ENCODE measurements around the gene CDKAL1.
"Not testable (repeated sequence)": the region's sequence is repeated elsewhere in the genome, so short reads cannot be mapped to it uniquely, and the experiment has no call there.

CDKAL1 gene

GRCh38 chr6:20492099-20492498 lies 42.2 kb upstream of the CDKAL1 start:
- Histone ChIP-seq H3K27ac (ENCODE audit: poor library complexity, severe bottlenecking) (no peak overlapping the region), H3K9me3 (ENCODE audit: severe bottlenecking) (no peaks in the 10 kb centered on the region), H3K36me3 (ENCODE audit: low read depth) (peaks cover 41% of the 10 kb centered on the region), H3K4me3 (ENCODE audit: severe bottlenecking) (no peak overlapping the region), H3K27me3 (ENCODE audit: insufficient read depth, poor library complexity, severe bottlenecking) (no peaks in the 10 kb centered on the region), H3K4me1 (ENCODE audit: insufficient read depth, poor library complexity, severe bottlenecking) (no peaks in the 10 kb centered on the region)
- ATAC-seq (ENCODE audit: low read depth) (no peak), DNase-seq (ENCODE audit: low spot score) (no peak)
- no peak for TF ChIP-seq CTCF (IDR thresholded peaks at IDR 0.05; ENCODE audit: poor library complexity, severe bottlenecking)

DNA sequence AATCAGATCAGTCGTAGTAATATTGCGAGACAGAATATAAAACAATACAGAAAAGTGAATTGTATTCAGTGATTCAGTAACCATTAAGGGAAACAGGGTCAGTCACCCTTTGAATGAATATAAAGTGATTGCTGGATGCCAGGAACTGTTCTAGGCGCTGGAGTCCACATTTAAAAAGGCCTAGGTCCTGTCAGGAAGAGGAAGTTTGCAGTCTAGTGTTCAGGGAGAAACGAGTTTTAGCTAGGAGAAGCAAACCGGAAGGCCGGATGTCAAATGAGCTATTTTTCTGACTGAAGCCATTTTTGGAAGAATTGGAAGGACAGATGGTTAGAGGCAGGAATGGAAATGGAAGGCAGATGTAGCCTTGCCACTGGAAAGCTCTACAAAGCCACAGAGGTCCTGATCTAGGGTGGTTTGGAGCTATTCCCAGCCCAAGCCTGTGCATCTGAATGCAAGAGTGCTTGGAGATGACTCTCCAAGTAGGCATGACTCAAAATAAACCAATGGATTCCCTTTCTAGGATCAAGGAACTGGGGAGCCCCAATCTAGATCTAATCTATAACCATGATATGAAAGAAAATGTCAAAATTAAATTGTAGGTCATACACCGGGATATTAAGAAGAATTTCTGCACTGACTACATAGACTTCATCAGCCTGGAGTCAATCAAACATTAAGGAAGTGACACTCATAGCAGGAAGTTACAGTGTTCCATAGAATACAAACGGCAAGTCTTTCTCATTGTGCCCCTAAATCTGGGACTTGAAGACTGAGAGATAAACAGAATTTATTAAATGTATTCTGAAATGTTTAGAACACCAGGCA lies 36.8 kb upstream of the CDKAL1 start:
- H3K27ac ChIP-seq (ENCODE audit: poor library complexity, severe bottlenecking), result no peak overlapping the region
- DNase-seq (ENCODE audit: low spot score) (no peak), ATAC-seq (ENCODE audit: low read depth) (no peak)
- no peaks in the 10 kb centered on the region for H3K27me3 ChIP-seq (ENCODE audit: insufficient read depth, poor library complexity, severe bottlenecking)
- H3K9me3 ChIP-seq (ENCODE audit: severe bottlenecking), result no peaks in the 10 kb centered on the region
- H3K4me1 ChIP-seq (ENCODE audit: insufficient read depth, poor library complexity, severe bottlenecking), result no peaks in the 10 kb centered on the region
- no peak for TF ChIP-seq CTCF (IDR thresholded peaks at IDR 0.05; ENCODE audit: poor library complexity, severe bottlenecking)
- peaks cover 5% of the 10 kb centered on the region; the same call in 1 of the 2 replicates for H3K36me3 ChIP-seq (ENCODE audit: low read depth)
- H3K4me3 ChIP-seq (ENCODE audit: severe bottlenecking), result no peak overlapping the region

GRCh38 chr6:20498041-20498385 lies 36.2 kb upstream of the CDKAL1 start:
- no peaks in the 10 kb centered on the region for H3K4me1 ChIP-seq (ENCODE audit: insufficient read depth, poor library complexity, severe bottlenecking)
- H3K4me3 ChIP-seq (ENCODE audit: severe bottlenecking), result no peak overlapping the region
- no peaks in the 10 kb centered on the region for H3K9me3 ChIP-seq (ENCODE audit: severe bottlenecking)
- ATAC-seq (ENCODE audit: low read depth) (no peak), DNase-seq (ENCODE audit: low spot score) (no peak)
- no peaks in the 10 kb centered on the region for H3K27me3 ChIP-seq (ENCODE audit: insufficient read depth, poor library complexity, severe bottlenecking)
- no peak for TF ChIP-seq CTCF (IDR thresholded peaks at IDR 0.05; ENCODE audit: poor library complexity, severe bottlenecking)
- H3K36me3 ChIP-seq (ENCODE audit: low read depth), result peaks cover under 1% of the 10 kb centered on the region; the same call in 1 of the 2 replicates
- H3K27ac ChIP-seq (ENCODE audit: poor library complexity, severe bottlenecking), result no peak overlapping the region

DNA sequence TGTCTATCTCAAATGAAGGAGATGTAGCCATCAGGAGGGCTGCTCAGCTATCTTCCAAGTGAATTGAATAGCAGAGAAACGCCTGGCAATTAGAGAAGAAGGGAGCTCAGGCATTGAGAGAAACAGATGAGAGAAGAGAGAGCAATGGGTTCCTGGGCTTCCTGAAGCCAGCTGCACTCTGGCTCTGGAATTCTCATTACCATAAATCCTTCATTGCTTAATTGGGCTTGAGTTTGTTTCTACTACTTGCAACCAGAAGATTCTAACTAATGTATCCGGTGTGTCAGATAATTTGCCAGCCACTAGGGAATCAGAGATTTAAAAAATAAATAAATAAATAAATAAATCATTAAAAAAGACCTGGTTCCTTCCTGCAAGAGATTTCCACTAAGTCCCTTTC lies 25.0 kb upstream of the CDKAL1 start:
- no peaks in the 10 kb centered on the region for H3K27me3 ChIP-seq (ENCODE audit: insufficient read depth, poor library complexity, severe bottlenecking)
- ATAC-seq (ENCODE audit: low read depth), result no peak
- TF ChIP-seq CTCF (IDR thresholded peaks at IDR 0.05; ENCODE audit: poor library complexity, severe bottlenecking), result no peak
- no peak overlapping the region for H3K4me3 ChIP-seq (ENCODE audit: severe bottlenecking)
- no peak overlapping the region for H3K27ac ChIP-seq (ENCODE audit: poor library complexity, severe bottlenecking)
- no peak for DNase-seq (ENCODE audit: low spot score)
- no peaks in the 10 kb centered on the region for H3K4me1 ChIP-seq (ENCODE audit: insufficient read depth, poor library complexity, severe bottlenecking)
- no peaks in the 10 kb centered on the region for H3K36me3 ChIP-seq (ENCODE audit: low read depth)
- no peaks in the 10 kb centered on the region for H3K9me3 ChIP-seq (ENCODE audit: severe bottlenecking)

GRCh38 chr6:20511852-20512251 lies 22.4 kb upstream of the CDKAL1 start:
- Histone ChIP-seq H3K9me3 (ENCODE audit: severe bottlenecking) (no peaks in the 10 kb centered on the region), H3K27me3 (ENCODE audit: insufficient read depth, poor library complexity, severe bottlenecking) (no peaks in the 10 kb centered on the region), H3K4me1 (ENCODE audit: insufficient read depth, poor library complexity, severe bottlenecking) (peaks cover 10% of the 10 kb centered on the region), H3K36me3 (ENCODE audit: low read depth) (no peaks in the 10 kb centered on the region), H3K4me3 (ENCODE audit: severe bottlenecking) (no peak overlapping the region), H3K27ac (ENCODE audit: poor library complexity, severe bottlenecking) (no peak overlapping the region)
- DNase-seq (ENCODE audit: low spot score) (no peak), ATAC-seq (ENCODE audit: low read depth) (no peak)
- TF ChIP-seq CTCF (IDR thresholded peaks at IDR 0.05; ENCODE audit: poor library complexity, severe bottlenecking), result no peak

DNA sequence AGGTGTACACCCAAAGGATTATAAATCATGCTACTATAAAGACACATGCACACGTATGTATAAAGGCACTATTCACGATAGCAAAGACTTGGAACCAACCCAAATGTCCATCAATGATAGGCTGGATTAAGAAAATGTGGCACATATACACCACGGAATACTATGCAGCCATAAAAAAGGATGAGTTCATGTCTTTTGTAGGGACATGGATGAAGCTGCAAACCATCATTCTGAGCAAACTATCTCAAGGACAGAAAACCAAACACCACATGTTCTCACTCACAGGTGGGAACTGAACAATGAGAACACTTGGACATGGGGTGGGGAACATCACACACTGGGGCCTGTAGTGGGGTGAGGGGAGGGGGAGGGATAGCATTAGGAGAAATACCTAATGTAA lies 9.0 kb upstream of the CDKAL1 start:
- not testable (repeated sequence) for H3K4me3 ChIP-seq (ENCODE audit: severe bottlenecking); H3K36me3 ChIP-seq (ENCODE audit: low read depth); DNase-seq (ENCODE audit: low spot score); H3K27me3 ChIP-seq (ENCODE audit: insufficient read depth, poor library complexity, severe bottlenecking); H3K4me1 ChIP-seq (ENCODE audit: insufficient read depth, poor library complexity, severe bottlenecking); ATAC-seq (ENCODE audit: low read depth); H3K27ac ChIP-seq (ENCODE audit: poor library complexity, severe bottlenecking); H3K9me3 ChIP-seq (ENCODE audit: severe bottlenecking)
